ENCODE measurements around the gene TAB3. TPM values are rescaled to one million over a fixed set of nuclear protein-coding genes. Genes with fewer than 3 reads are reported as not detected.

The TAB3 gene
- total RNA-seq, 1 donor from 2014 or later = 10.8 TPM

DNA sequence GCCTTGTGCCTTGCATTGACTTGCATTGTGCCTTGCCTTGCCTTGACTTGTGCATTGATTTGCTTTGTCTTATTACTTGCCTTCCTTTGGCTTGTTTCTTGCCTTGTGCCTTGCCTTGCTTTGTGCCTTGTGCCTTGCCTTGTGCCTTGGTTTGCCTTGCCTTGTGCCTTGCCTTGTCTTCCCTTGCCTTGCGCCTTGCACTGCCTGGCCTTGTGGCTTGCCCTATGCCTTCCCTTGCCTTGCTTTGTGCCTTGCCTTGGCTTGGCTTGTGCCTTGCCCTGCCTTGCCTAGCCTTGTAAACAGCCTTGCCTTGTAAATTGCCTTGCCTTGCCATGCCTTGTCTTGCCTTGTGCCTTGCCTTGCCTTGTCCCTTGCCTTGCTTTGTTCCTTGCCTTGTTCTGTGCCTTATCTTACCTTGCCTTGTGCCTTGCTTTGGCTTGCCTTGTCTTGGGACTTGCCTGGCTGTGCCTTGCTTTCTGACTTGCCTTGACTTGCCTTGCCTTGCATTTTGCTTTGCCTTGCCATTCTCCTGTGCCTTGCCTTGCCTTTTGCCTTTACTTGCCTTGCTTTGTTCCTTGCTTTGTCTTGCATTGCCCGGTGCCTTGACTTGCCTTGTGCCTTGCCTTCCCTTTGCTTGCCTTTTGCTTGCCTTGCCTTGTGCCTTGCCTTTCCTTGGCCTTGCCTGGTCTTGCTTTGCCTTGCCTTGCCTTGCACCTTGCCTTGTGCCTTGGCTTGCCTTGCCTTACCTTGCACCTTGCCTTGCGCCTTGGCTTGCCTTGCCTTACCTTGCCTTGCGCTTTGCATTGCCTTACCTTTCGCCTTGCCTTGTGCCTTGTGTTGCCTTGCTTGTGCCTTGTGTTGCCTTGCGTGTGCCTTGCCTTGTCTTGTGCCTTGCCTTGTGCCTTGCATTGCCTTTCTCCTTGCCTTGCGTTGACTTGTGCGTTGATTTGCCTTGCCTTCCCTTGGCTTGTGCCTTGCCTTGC lies 97.5 kb downstream of the TAB3 start:
- no peaks in the 10 kb centered on the region for H3K36me3 ChIP-seq (ENCODE audit: control insufficient read depth, insufficient read depth, low read length)
- FAIRE-seq (peak; percentile 40), DNase-seq (ENCODE audit: low read depth) (no peak)
- no peak overlapping the region for H3K4me3 ChIP-seq (ENCODE audit: low read depth, low read length)
- TF ChIP-seq, protein P1, sequence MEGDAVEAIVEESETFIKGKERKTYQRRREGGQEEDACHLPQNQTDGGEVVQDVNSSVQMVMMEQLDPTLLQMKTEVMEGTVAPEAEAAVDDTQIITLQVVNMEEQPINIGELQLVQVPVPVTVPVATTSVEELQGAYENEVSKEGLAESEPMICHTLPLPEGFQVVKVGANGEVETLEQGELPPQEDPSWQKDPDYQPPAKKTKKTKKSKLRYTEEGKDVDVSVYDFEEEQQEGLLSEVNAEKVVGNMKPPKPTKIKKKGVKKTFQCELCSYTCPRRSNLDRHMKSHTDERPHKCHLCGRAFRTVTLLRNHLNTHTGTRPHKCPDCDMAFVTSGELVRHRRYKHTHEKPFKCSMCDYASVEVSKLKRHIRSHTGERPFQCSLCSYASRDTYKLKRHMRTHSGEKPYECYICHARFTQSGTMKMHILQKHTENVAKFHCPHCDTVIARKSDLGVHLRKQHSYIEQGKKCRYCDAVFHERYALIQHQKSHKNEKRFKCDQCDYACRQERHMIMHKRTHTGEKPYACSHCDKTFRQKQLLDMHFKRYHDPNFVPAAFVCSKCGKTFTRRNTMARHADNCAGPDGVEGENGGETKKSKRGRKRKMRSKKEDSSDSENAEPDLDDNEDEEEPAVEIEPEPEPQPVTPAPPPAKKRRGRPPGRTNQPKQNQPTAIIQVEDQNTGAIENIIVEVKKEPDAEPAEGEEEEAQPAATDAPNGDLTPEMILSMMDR (IDR thresholded peaks at IDR 0.05; ENCODE audit: insufficient read depth, low read length, severe bottlenecking) = no peak
- H3K27me3 ChIP-seq (ENCODE audit: control insufficient read depth, insufficient read depth, low read length) = no peaks in the 10 kb centered on the region

DNA sequence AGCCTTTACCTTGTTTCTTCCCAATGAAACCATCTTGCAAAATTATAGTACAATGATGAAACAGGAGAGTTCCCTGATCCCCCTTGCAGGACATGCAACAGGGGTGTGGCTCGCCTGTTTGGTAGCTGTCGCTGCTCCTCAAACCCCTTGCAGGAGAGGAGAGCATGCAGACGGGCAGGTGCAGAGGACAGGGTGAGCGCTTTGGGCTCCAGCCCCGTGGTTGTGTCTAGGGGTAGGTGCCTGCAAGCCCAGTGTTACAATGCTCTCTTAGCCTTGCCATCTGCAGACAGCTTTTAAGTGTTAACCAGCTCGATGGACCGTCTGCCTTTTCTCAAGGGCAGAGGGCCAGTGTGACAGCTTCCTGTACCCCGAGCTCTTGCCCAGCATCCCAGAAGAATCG lies 102.0 kb downstream of the TAB3 start:
- Histone ChIP-seq H3K27me3 (ENCODE audit: control insufficient read depth, insufficient read depth, low read length) (no peaks in the 10 kb centered on the region), H3K4me3 (ENCODE audit: low read depth, low read length) (no peak overlapping the region), H3K36me3 (ENCODE audit: control insufficient read depth, insufficient read depth, low read length) (no peaks in the 10 kb centered on the region)
- no peak for FAIRE-seq
- DNase-seq (ENCODE audit: low read depth) = no peak
- TF ChIP-seq, protein P1 (IDR thresholded peaks at IDR 0.05; ENCODE audit: insufficient read depth, low read length, severe bottlenecking) = no peak

DNA sequence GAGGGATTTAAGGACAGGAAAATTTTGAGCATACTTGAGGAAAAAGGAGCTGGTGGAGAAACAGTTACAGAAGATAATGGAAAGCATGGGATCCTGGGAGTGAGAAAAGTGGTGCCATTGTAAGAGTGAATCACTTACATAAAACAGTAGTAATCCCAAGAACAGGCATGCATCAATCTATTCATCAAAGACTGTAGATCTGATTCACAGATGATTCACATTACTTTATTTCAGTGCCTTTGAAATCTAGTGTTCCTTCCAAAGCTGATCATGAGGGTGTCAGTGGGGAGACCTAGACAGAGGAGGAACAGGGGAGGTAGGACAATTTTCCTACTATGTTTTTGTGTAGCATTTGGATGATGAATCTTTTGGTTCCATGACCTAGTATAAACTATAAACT lies 102.7 kb downstream of the TAB3 start:
- Histone ChIP-seq H3K36me3 (ENCODE audit: control insufficient read depth, insufficient read depth, low read length) (no peaks in the 10 kb centered on the region), H3K27me3 (ENCODE audit: control insufficient read depth, insufficient read depth, low read length) (no peaks in the 10 kb centered on the region), H3K4me3 (ENCODE audit: low read depth, low read length) (no peak overlapping the region)
- DNase-seq (ENCODE audit: low read depth) (peak; percentile 70), FAIRE-seq (no peak)
- TF ChIP-seq, protein P1 (IDR thresholded peaks at IDR 0.05; ENCODE audit: insufficient read depth, low read length, severe bottlenecking) = no peak

DNA sequence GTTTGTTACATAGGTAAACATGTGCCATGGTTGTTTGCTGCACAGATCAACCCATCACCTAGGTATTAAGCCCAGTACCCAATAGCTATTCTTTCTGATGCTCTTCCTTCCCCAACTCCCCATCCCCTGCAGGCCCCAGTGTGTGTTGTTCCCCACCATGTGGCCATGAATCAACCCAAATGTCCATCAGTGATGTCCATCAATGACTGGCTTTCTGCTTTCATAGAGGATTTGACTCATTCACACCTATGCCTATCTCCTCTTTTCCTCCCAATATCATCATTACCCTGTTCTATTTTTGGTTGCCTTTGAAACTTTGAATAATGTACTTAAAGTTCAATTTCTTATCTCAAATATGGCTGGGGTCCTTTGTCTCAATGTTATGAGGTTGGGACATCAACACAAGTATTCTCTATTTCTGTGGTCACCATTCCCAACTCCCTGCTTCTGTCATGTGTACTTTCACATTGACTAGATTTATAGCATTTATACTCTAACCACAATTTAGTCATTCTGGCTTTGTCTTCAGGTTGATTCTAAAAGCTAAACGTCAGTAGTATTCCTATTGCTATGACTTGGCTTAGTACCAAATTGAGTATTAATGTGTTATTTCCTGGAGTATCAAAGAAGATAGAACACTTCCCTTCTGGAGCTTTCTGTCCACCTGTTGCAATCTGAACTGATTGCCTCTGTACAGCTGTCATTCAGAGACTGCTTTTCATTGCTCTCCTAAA lies 107.2 kb downstream of the TAB3 start:
- H3K36me3 ChIP-seq (ENCODE audit: control insufficient read depth, insufficient read depth, low read length) = no peaks in the 10 kb centered on the region
- TF ChIP-seq, protein P1 (IDR thresholded peaks at IDR 0.05; ENCODE audit: insufficient read depth, low read length, severe bottlenecking) = no peak
- DNase-seq (ENCODE audit: low read depth) (no peak), FAIRE-seq (no peak)
- no peaks in the 10 kb centered on the region for H3K27me3 ChIP-seq (ENCODE audit: control insufficient read depth, insufficient read depth, low read length)
- H3K4me3 ChIP-seq (ENCODE audit: low read depth, low read length) = no peak overlapping the region

DNA sequence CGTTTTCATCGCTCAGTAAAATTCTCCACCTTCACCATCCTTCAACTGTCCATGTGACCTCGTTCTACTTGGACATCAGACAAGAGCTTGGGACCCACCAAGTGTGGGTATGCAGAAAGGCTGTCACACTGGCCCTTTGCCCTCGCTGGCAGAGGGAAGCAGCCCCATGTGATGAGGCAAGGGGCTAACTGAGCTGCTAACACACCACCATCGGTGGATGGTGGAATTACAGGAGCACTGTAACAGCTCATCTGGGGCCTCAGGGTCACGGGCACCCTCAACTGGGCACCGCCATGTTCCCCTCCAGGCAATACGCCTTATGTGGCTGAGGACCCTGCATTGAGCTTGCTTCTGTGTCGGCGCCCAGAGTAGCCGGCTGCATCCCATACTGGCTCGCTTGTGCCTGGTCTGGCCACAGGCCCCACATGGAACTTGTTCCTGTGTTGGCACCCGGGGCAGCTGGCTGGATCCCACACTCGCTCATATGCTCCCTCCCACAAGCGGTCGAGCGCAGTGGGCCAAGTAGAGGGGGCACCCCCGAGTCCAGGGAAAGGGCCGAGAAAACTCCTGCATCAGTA lies 109.5 kb downstream of the TAB3 start:
- TF ChIP-seq, protein P1 (IDR thresholded peaks at IDR 0.05; ENCODE audit: insufficient read depth, low read length, severe bottlenecking) = no peak
- DNase-seq (ENCODE audit: low read depth) (no peak), FAIRE-seq (no peak)
- Histone ChIP-seq H3K4me3 (ENCODE audit: low read depth, low read length) (no peak overlapping the region), H3K36me3 (ENCODE audit: control insufficient read depth, insufficient read depth, low read length) (no peaks in the 10 kb centered on the region), H3K27me3 (ENCODE audit: control insufficient read depth, insufficient read depth, low read length) (no peaks in the 10 kb centered on the region)
